Epidermal melanocyte (primary cell): ENCODE results near the gene KRTAP2-3.
"Not testable (repeated sequence)": the region's sequence is repeated elsewhere in the genome, so short reads cannot be mapped to it uniquely, and the experiment has no call there.

Experiments used
- DNase-seq: peaks from one replicate; pipeline ENCODE4 v3.0.0; 2011; ENCODE audit warnings: low spot score; ENCODE audit not compliant: insufficient read length

The KRTAP2-3 gene

DNA sequence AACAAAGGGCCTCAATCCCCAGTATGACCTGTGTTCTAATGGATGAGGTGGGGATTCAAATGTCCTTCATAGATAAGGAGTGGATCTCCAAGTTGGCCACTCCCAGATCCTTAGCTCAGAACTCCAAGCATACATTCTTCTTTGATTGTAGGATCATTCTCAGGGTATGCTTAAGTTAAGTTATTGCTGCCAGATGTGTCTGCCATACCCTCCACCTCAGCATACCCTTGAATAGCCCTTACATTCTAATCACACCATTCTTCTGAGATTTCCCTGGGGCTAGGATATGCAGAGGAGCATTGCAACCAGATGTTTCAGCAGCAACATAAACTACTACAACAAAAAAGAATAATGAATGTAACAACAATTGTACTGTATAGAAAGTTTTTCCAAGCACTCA, 7.4 kb upstream of the KRTAP2-3 start:
- no peak for DNase-seq

DNA sequence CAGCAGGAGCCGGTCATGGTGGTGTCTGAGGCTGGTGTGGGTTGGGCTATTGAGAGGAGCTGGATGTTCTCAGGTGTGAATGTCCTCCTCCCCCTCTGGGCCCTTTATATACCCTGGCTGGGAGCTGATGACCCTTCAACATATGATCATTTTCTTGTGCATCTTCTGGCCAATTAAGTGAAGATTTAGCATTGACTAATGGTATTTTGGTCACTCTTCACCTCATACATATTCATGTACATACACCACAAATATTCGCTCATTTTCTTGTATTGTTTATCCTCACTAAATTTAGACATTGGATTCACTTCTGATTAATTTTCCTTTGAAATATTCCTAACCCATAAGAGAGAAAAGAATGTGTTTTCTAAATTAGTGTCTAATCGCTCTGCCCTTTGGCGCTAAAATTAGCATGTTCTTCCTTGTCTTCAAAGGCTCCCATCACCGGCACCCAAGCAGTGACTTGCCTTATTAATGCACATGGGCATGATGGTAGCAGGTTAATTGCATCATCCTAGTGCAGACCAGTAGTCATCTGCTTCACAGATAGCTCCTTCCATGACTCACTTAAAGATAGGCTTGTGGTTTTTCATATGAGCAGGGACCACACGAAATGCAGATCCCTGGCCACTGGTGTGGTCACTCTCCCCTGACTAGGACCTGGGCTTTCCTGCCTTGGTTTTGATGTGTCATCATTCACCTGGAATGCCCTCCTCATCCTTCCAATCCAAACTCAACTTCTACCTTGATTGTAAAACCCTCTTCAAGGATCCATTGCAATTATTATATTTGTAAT, 6.1 kb upstream of the KRTAP2-3 start, which contains the start of gene KRTAP2-4:
Gene KRTAP2-4, minus strand, starts transcription at position 51 of the 796 bp plus-strand sequence. Its CDS starts 34 bp downstream, at position 17.
- DNase-seq, result no peak

- DNase-seq, result not testable (repeated sequence)
Measured at GRCh38 chr17:41065016-41065689, 5.2 kb upstream of the KRTAP2-3 start.

DNA sequence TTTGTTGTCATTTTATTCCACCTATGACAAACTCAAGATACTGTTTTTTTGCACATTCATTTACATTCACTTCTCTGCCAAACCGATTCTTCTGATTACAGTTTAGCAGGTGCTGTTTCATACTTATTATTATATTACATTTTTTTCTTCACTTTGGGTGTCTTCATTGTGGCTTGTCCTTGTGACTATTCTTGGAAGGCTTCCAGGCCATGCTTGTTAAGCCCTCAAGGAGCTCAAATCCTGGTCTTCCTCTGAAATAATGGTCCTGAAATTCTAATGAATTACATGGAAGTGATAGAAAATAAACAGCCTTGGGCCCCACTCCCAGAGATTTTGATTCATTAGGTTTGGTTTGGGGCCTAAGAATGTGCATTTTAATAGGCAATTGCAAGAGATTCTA, 4.4 kb upstream of the KRTAP2-3 start:
- no peak for DNase-seq

DNA sequence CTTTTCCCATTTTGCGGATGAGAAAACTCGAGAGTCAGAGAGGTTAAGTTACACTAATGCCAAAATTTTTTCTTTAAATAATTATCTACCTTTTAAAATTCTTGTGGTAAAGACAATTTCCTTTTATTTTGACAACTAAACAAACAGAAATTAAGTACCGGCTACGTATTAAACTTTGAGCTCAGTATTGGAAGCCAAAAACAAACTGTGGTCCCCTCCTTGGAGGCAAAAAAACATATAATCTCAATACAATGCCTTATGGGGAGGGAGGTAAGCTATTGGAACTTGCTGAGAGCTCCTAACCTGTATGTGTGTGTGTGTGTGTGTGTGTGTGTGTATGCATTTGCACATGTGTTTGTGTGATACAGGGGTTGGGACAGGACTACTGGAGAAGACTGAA, 3.5 kb upstream of the KRTAP2-3 start:
- no peak for DNase-seq

DNA sequence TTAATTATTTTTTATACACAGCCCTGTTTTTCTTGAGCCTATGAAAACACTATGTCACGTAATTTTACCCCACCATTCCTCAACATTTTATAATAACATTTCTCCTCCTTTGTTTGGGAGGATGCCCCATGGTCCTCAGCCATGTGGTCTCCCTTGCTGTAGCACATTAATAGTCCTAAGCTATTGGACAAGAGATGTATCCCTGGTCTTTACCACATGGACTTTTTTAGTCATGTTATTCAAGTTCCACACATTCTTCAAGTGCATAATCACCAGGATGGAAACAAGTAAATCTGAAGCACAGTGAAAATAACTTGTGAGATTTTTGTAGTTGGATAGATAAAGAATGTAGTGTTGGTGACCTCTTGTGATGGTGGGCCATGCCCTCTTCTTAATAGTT, 2.0 kb upstream of the KRTAP2-3 start:
- peak; percentile 48 for DNase-seq

- DNase-seq, result not testable (repeated sequence)
Measured at GRCh38 chr17:41059276-41060051, 450 bp downstream of the KRTAP2-3 start.

DNA sequence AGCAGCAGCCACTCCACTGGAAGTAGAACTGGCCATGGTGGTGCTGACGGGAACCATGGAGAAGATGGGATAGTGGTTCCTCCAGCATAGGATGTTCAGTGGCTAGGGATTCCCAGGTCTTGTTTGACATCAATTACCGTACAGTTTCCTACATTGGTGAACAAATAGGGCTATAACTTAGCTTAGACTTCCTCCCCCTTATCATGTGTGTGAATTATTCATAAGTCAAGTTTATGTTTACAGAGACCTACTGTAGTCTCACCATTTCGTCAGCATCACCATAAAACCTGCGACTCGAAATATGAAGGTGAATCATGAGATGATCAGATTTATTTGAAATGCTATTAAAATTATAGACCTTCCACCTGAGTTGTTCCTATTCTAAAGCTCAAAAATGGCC, 1.2 kb downstream of the KRTAP2-3 start:
- no peak for DNase-seq

DNA sequence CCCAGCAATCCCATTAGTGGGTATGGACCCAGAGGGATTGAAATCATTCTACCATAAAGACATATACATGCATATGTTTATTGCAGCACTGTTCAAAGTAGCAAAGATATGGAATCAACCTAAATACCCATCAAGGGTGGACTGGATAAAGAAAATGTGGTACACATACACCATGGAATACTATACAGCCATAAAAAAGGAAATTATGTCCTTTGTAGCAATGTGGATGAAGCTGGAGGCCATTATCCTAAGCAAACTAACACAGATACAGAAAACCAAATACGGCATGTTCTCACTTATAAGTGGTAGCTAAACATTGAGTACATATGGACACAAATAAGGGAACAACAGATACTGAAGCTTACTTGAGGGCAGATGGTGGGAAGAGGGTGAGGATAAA, 2.4 kb downstream of the KRTAP2-3 start:
- no peak for DNase-seq

- DNase-seq, result not testable (repeated sequence)
Measured at GRCh38 chr17:41055130-41055529, 4.8 kb downstream of the KRTAP2-3 start, which contains the start of gene KRTAP2-2. KRTAP2-2 (minus strand) TSS chr17:41055230; CDS start chr17:41055211, 19 bp downstream.

GRCh38 chr17:41054556-41054955, 5.4 kb downstream of the KRTAP2-3 start:
- DNase-seq, result not testable (repeated sequence)

DNA sequence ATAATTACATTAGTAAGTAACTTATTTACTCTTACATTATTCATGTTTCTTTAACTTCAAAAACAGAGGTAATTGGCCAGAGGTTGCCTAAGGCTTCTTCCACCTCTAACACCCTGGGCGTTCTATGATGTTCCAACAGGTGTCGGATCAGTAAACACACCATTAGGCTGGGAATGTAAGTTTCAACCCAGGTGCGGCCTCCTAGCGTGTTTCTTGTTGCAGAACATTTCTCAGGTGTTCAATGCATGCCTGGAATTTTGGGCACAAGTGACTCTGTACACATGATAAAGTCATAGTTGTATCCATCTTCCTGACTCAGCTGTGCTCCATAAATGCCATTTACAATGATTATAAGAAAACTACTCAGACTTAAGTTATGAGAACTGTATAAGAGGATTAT, 5.9 kb downstream of the KRTAP2-3 start:
- DNase-seq, result no peak

DNA sequence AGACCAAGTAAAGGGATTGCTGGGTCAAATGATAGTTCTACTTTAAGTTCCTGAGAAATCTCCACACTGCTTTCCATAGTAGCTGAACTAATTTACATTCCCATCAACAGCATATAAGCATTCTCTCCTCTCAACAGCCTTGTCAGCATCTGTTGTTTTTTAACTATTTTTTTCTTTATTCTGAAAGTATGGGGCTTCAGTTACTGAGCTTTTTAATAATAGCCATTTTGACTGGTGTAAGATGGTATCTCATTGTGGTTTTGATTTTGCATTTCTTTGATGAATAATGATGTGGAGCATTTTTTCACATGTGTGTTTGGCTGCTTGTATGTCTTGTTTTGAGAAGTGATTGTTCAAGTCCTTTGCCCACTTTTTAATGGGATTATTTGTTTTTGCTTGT, 7.3 kb downstream of the KRTAP2-3 start:
- no peak for DNase-seq

DNA sequence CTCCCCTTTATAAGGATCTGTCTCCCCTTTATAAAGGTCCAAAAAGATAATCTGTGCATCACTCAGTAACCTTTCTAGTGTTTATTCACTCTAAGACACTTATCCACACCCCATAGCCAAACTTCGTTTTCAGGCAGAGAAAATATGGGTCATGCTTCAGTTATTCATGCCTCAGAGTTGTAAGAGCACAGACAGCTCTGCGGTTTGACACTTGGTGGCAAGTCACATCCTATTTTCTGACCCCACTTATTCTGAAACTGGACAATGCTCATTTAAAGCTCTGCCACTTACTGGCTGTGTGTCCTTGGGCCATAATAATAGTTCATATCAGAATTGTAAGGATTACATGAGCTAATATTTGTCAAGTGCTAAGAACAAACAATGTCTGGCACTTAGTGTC, 10.8 kb downstream of the KRTAP2-3 start:
- no peak for DNase-seq

GRCh38 chr17:41048441-41048840, 11.5 kb downstream of the KRTAP2-3 start:
- DNase-seq, result peak; percentile 37

DNA sequence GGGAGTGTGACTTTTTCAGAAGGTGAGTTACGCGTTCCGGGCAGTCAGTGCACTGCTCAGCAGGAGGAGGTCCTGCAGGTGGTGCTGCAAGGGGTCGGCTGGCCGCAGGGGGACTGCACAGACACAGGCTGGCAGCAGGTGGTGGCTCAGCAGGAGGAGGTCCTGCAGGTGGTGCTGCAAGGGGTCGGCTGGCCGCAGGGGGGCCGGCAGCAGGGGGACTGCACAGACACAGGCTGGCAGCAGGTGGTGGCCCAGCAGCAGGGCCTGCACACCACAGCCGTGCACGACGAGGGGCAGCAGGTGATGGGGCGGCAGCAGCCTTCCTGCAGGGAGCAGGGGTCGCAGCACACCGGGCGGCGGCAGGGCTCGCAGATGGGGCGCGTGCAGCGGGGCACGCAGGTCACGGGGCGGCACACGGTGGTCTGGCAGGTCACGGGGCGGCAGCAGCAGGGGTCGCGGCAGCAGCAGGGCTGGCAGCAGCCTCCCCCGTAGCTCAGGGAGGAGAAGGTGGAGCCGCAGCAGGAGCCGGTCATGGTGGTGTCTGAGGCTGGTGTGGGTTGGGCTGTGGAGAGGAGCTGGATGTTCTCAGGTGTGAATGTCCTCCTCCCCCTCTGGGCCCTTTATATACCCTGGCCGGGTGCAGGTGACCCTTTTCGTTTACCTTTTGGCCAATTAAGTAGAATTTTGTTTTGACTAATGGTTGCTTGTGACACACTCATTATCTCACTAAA, 13.0 kb downstream of the KRTAP2-3 start, which contains the start of gene KRTAP2-1:
Gene KRTAP2-1, minus strand, starts transcription at position 582 of the 731 bp plus-strand sequence. Its CDS starts 49 bp downstream, at position 533.
- not testable (repeated sequence) for DNase-seq

DNA sequence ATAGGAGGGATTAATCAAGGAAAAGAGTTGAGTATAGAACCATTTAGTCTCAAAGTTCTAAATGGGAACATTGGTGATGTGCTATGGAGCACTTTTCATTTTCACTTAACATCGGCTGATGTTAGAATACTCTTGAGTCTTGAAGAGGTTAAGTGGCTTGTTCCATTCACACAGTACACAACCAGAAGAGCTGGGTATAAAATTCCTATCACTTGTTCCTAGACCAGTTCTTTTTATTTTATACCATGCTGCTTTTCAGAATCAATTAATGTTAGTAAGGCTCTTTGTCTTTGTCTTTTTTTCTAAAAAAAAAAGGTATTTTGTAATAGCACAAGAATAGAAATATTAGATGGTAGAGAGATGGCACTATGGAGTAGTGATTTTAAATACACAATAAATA, 17.0 kb downstream of the KRTAP2-3 start:
- no peak for DNase-seq

DNA sequence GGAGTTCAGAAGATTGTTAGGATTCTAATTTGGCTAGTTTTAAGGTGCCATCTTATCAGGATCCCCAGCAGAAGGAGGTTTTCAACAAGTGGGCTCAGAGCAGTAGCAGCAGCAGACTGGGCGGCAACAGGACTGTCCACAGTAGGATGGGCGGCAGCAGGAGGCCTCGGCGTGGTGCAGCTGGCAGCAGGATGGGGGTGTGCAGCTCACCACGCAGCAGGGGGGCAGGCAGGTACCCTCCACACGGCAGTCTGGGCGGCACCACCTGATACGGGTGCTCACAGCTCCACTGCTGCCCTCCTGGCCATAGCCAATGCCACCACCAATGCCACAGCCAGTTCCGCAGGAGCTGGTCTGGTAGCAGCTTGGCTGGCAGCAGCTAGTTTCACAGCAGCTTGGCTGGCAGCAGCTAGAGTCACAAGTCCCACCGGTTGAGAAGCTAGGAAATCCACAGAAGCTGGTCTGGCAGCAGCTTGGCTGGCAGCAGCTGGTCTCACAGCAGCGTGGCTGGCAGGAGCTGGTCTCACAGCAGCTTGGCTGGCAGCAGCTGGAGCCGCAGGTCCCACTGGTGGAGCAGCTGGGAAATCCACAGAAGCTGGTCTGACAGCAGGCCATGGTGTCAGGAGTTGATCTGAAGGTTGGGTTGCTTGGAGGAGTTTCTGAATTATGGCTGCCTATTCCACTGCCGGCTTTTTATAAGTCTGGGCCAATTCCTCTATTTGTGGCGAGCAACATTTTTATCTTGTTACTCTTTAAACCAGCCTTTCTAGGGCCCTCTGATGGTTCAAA, 18.9 kb downstream of the KRTAP2-3 start, which contains the start of gene KRTAP1-1:
Gene KRTAP1-1, minus strand, starts transcription at position 668 of the 789 bp plus-strand sequence. Its CDS starts 53 bp downstream, at position 615.
- DNase-seq, result not testable (repeated sequence)

GRCh38 chr17:41037853-41038350, 22.0 kb downstream of the KRTAP2-3 start:
- DNase-seq, result no peak
